ENCODE results near the gene CCDC122. TPM values are rescaled to one million over a fixed set of nuclear protein-coding genes. Genes with fewer than 3 reads are reported as not detected.
A peak's percentile ranks its signal among the peaks of the same experiment; 100 is the strongest.

CCDC122 gene
- total RNA-seq, 1 experiment from 2014 or later, result 10.5 TPM

DNA sequence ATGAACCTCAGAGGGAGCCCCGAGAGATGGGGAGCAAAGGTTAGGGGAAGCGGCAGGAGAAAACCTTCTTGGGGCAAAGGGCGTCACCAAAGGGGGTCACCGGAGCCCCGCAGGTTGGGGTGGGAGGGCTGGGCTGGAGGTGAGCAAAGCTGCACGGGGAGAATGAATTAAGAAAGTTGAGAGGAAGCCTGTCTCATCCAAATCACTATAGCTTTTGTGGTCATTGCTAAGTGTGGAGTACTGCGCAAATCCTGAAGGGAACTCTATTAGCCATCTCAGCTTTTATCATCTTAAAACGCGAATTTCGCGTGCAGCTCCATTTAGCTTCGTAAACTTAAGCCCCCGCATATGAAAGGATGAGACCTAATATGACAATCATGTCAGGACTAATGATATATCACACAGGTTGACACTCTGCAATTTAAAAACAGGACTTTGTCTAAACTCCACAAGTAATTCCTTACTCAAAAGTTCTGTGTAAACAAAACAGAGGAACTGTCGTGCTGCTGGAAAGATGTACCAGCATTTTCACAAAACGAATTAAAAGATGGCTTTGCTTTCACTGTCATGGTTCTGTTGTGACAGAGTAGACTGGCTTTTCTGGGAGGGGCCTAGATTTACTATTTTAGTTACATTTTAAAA lies 795 bp upstream of the CCDC122 start (continued):
- TF ChIP-seq PRDM15 (CRISPR knock-in tag; IDR thresholded peaks at IDR 0.05) (no peak), JUN (CRISPR knock-in tag; IDR thresholded peaks at IDR 0.05) (no peak)

DNA sequence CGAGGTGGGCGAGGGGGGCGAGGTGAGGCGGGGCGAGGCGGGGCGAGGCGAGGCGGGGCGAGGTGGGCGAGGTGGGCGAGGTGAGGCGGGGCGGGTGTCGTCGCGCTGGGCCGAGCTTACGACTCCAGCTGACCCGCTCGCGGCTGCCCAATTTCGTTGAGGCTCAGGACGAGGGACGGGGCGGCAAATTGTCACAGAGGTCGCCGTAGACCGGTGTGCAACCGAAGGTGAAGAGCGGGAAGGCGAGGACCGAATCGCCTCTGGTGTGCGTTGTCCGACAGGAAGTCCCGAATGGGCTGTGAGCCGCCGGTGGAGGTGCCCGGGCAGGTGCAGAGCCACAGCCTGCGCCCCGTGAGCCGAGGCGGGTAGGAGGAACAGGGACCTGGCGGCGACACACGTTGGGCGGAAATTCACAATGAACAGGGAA lies 228 bp upstream of the CCDC122 start, which contains the start of gene LACC1:
Gene LACC1, plus strand, starts transcription at position 150 of the 427 bp plus-strand sequence. CDS start 1,082 bp downstream, outside the sequence.
- CTCF ChIA-PET, result interaction anchor here (0.6 to 1.1 kb wide), 2 partner anchors 747 to 931 kb away, joined by 3 to 5 read pairs; no protein-coding TSS in a partner anchor
- Mint-ChIP-seq H3K36me3 (no peaks in the 10 kb centered on the region), H3K4me1 (peaks cover 44% of the 10 kb centered on the region), H3K27me3 (ENCODE audit: low read depth) (peaks cover 22% of the 10 kb centered on the region), H3K9me3 (no peaks in the 10 kb centered on the region; the same call in 1 of the 2 replicates), H3K4me3 (peak within 1 kb of the TSS; percentile 90), H3K27ac (peak within 1 kb of the TSS; percentile 57)
- POLR2A ChIA-PET, result interaction anchor here (1.0 kb wide), 1 partner anchor 557 kb away, joined by 3 read pairs; no protein-coding TSS in a partner anchor
- no peak for DNase-seq (ENCODE audit: low spot score)
- peak; percentile 82 for ATAC-seq
- TF ChIP-seq MAX (CRISPR knock-in tag; IDR thresholded peaks at IDR 0.05) (peak; percentile 83), STAT6 (CRISPR knock-in tag; conservative IDR thresholded peaks at IDR 0.05; ENCODE audit: low read depth) (no peak), USF2 (CRISPR knock-in tag; IDR thresholded peaks at IDR 0.05) (peak; percentile 1; the same call in 1 of the 2 replicates), NFATC4 (CRISPR knock-in tag; IDR thresholded peaks at IDR 0.05) (no peak), JAZF1 (CRISPR knock-in tag; IDR thresholded peaks at IDR 0.05) (no peak), ZNF263 (CRISPR knock-in tag; IDR thresholded peaks at IDR 0.05; ENCODE audit: low read depth) (peak; percentile 44; the same call in 1 of the 2 replicates), NR1H2 (CRISPR knock-in tag; IDR thresholded peaks at IDR 0.05) (no peak), ERG (CRISPR knock-in tag; IDR thresholded peaks at IDR 0.05) (no peak), GTF2I (CRISPR knock-in tag; conservative IDR thresholded peaks at IDR 0.05) (no peak), AR (CRISPR knock-in tag; IDR thresholded peaks at IDR 0.05) (no peak), TP53 (CRISPR knock-in tag; IDR thresholded peaks at IDR 0.05) (no peak), ZNF219 (CRISPR knock-in tag; IDR thresholded peaks at IDR 0.05; ENCODE audit: borderline replicate concordance) (no peak), KAT7 (CRISPR knock-in tag; IDR thresholded peaks at IDR 0.05; ENCODE audit: borderline replicate concordance) (0 out of 2 replicates have a peak, but pooled peaks have one; percentile 17)
- TF ChIP-seq, protein P1, sequence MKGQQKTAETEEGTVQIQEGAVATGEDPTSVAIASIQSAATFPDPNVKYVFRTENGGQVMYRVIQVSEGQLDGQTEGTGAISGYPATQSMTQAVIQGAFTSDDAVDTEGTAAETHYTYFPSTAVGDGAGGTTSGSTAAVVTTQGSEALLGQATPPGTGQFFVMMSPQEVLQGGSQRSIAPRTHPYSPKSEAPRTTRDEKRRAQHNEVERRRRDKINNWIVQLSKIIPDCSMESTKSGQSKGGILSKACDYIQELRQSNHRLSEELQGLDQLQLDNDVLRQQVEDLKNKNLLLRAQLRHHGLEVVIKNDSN (CRISPR knock-in tag; IDR thresholded peaks at IDR 0.05), result peak; percentile 55
- TF ChIP-seq, protein P2, sequence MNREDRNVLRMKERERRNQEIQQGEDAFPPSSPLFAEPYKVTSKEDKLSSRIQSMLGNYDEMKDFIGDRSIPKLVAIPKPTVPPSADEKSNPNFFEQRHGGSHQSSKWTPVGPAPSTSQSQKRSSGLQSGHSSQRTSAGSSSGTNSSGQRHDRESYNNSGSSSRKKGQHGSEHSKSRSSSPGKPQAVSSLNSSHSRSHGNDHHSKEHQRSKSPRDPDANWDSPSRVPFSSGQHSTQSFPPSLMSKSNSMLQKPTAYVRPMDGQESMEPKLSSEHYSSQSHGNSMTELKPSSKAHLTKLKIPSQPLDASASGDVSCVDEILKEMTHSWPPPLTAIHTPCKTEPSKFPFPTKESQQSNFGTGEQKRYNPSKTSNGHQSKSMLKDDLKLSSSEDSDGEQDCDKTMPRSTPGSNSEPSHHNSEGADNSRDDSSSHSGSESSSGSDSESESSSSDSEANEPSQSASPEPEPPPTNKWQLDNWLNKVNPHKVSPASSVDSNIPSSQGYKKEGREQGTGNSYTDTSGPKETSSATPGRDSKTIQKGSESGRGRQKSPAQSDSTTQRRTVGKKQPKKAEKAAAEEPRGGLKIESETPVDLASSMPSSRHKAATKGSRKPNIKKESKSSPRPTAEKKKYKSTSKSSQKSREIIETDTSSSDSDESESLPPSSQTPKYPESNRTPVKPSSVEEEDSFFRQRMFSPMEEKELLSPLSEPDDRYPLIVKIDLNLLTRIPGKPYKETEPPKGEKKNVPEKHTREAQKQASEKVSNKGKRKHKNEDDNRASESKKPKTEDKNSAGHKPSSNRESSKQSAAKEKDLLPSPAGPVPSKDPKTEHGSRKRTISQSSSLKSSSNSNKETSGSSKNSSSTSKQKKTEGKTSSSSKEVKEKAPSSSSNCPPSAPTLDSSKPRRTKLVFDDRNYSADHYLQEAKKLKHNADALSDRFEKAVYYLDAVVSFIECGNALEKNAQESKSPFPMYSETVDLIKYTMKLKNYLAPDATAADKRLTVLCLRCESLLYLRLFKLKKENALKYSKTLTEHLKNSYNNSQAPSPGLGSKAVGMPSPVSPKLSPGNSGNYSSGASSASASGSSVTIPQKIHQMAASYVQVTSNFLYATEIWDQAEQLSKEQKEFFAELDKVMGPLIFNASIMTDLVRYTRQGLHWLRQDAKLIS (CRISPR knock-in tag; IDR thresholded peaks at IDR 0.05; ENCODE audit: borderline replicate concordance), result 0 out of 2 replicates have a peak, but pooled peaks have one; percentile 9

All from WTC11 (cell line).